GM18526 (cell line): ENCODE results near the gene TSC22D3.

Source experiments
- POLR2A ChIP-seq: IDR thresholded peaks from 3 replicates; pipeline ENCODE4 v1.6.1; 2011; ENCODE audit not compliant: insufficient read length; ENCODE audit errors: extremely low read depth

The TSC22D3 gene

GRCh38 chrX:107775734-107776511 lies at the start of gene TSC22D3:
TSC22D3 (minus strand) TSS chrX:107775787; CDS start chrX:107775419, 368 bp downstream.
- TF ChIP-seq POLR2A = no peak

- no peak for TF ChIP-seq POLR2A
These were observed 47.9 kb upstream of the TSC22D3 start for GRCh38 chrX:107823456-107823855.

DNA sequence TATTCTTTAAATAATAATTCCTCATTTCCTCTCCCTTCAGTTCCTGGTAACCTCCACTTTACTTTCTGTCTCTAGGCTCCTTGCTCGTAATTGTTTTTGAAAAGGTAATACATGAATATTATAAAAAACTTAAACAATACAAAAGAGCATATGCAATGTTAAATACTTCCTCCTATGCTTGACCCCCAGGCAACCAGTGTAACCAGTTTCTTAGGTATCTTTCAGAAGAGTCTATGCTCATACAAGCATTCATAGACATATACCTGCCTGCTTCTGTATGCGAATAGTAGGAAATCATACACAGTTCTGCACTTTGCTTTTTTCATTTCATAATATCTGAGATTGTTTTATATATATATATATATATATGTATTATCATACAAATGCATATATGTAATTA lies 47.5 kb upstream of the TSC22D3 start:
- TF ChIP-seq POLR2A = no peak

- TF ChIP-seq POLR2A = no peak
These were observed 43.4 kb upstream of the TSC22D3 start for GRCh38 chrX:107818900-107819521.

DNA sequence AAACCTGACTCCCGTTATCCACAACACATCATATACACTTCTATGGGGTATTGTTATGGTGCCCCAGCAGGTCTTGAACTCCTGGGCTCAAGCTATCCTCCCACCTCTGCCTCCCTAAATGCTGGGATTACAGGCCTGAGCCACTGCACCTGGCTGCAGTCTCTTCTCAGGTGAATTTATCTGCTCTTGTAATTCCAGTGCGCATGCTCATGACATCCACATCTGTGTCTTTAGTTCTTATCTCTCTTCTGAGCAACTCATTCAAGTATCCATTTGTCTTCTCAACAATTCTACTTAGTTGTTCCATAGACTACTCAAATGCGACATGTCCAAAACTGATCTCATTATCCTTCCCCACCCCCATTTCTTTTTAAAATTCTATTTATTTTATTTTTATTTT lies 29.6 kb upstream of the TSC22D3 start:
- no peak for TF ChIP-seq POLR2A

DNA sequence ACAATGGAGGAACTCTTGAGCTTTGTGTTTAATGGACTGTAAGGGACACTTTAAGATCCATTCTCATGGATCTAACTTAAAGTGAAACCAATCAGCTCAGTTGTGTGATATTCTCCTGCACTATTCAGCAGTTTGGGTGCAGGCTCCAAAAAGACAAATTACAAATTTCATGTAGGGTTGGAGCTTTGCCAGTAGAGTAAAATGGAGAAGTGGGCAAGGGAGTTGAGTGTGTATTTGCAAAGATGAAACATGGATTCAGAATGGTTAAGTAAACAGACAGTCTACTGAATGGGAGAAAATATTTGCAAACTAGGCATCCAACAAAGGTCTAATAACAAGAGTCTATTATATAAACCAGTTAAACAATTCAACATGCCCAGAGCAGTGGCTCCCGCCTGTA lies 28.8 kb upstream of the TSC22D3 start:
- TF ChIP-seq POLR2A = no peak

GRCh38 chrX:107787827-107788226 lies 12.2 kb upstream of the TSC22D3 start:
- TF ChIP-seq POLR2A = no peak

- no peak for TF ChIP-seq POLR2A
These were observed 4.9 kb upstream of the TSC22D3 start for GRCh38 chrX:107780525-107780924.

DNA sequence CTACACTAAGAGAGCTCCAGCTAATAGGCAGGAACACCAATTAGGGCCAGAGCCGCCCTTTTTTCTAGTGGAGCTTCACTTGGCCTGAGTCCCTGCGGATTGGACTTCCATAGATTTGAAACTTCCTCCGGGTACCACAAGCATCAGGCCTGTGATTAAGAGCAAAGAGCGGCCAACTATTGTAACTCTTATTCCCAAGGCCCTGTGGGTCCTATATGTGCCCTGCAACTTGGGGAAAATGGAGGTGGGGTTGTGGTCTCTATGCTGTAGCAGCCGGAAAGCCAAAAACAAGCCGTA lies 1.9 kb upstream of the TSC22D3 start, which contains the start of gene NCBP2L:
Gene NCBP2L, plus strand, starts transcription at position 198 of the 297 bp plus-strand sequence. CDS start 16,488 bp downstream, outside the sequence.
- no peak for TF ChIP-seq POLR2A

DNA sequence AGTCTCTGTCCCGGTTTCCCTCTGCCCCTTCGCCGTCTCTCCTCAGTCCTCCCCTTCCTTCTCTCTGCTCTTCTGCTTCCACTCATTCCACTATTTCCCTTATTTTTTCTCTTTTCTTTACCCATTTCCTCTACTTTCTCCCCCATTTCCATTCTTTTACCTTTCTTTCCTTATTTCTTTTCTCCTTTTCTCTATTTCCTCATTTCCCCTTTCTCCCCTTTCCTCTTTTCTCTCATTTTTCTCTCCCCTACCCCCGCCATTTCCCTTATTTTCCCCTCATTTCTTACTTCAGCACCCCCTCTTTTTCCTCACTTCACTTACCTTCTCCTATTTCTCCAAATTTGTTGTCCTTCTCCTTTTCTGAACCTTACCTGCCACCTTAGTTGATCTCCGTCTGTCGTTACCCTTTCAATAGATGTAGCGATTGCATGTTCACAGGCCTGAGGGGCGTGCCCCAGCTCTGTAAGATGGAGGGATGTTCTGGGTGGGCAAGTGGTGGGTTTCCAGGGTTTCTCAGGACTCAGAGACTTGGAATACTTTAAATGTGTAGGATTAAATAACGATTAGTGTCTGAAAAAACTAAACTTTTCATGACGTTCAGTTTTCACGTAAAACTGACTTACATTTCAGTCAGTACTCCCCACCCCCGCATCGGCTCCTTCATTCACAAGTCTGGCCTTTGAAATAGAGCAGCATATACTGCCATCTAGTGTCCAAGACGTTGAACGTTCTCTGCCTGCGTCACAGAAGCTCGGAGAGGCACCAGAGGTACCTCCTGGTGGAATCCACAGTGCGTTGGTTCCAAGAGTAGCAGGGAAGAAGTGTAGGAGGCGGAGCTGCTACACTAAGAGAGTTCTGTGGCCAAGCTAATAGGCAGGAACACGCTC lies 1.3 kb upstream of the TSC22D3 start:
- no peak for TF ChIP-seq POLR2A

DNA sequence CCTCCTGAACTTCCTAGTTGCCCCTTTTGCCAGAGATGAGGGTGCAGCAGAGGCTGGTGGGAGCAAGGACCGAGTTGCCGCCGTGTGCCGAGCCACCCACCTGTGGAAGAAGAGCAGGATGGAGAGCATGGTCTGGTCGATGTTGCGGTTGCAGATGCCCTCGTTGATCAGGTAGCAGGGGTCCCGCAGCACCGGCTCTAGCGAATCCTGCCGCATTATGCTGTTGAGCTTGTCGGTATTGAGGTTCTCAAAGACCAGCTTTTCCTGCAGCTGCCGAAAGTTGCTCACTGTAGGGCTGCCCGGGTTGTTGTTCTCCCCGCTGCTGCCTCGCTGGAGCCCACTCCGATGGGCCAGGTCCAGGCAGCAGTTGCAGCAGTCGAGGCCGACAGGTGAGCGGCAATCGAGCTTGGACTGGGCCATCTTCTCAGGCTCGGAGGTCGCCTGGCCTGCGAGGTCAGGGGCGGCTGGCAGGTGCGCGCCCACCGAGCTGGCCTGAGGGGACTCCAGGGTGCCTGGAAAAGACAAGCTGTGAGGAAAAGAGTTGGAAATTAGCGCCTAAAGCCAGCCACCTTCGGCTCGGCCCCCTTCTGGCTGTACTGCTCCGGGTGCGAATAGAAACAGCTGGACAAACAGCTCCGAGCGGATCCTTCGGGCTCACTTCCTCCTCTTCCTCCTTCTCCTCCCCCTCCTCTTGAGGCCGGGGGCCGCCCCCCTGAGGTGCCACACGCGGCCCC lies 420 bp downstream of the TSC22D3 start:
- no peak for TF ChIP-seq POLR2A

- TF ChIP-seq POLR2A = no peak
These were observed 1.6 kb downstream of the TSC22D3 start for GRCh38 chrX:107773906-107774435.

DNA sequence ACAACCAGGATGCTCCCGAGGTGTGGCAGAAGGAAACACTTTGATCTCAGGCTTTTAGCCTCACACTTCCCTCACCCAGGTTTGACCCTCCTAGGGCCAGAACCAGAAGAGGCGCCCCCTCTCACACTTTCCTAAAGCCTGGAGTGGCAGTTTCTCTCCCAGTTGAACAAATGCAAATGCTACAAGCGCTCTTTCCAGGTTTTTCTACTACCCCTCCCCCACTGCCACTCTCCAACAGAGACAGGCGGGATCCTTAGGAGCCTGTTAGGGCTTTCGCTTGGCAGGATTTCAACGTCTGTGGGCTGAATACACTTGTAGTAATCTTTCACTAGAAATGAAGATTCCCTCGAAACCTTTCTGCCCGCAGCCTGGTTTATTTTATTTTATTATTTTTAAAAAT lies 2.4 kb downstream of the TSC22D3 start:
- no peak for TF ChIP-seq POLR2A

DNA sequence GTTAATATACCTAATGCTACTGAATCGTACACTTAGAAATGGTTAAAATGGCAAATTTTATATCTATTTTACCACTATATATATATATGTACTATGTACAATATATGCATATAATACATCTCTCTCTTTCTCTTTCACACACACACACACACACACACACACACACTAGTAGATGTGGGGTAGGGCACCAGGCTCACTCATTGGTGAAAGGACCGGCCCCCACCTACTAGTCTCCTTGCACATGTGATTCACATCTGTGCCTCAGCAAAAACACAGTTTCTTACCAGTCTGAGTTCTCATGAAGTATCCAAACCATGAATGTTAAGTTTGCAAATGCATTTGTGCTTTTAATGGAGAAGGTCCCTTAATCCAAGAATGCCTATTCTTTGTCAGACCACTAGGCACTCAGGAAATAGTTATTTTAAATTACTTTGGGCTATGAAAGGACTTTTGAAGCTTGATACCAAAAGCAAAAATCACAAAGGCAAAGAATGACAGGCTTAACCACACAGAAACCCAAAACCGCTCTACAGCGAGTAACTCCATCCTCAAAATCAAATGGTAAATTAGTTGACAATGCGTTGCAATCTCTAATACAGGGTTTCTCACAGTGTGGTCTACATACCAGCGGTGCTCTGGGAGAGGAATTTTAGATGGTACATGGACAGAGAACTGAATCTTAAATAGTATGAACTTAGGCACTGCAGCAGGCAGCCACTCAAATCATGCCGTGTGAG lies 5.8 kb downstream of the TSC22D3 start:
- TF ChIP-seq POLR2A = no peak
